H9 (cell line): ENCODE results near the gene GRAMD1B. TPM values are rescaled to one million over a fixed set of nuclear protein-coding genes. Genes with fewer than 3 reads are reported as not detected.

ENCODE experiments used
- DNase-seq: peaks from one replicate; pipeline ENCODE4 v3.0.0-alpha.2; 2017
- H2AFZ ChIP-seq: one replicate; pipeline ENCODE4 v1.6.1; 2013; ENCODE audit warnings: mild to moderate bottlenecking, low read length, control low read depth, moderate library complexity
- H2AK5ac ChIP-seq: 2 replicates; pipeline ENCODE4 v1.6.1; 2013; ENCODE audit warnings: low read length, control low read depth, mixed read lengths; ENCODE audit not compliant: insufficient read length
- H2BK120ac ChIP-seq: one replicate; pipeline ENCODE4 v1.6.1; 2013; ENCODE audit warnings: low read depth, mild to moderate bottlenecking, low read length, control low read depth, inconsistent platforms; ENCODE audit not compliant: poor library complexity, severe bottlenecking
- H2BK12ac ChIP-seq: 2 replicates; pipeline ENCODE4 v1.6.1; 2013; ENCODE audit warnings: low read length, control low read depth, mixed read lengths, low read depth; ENCODE audit not compliant: insufficient read length
- H2BK15ac ChIP-seq: 2 replicates; pipeline ENCODE4 v1.6.1; 2013; ENCODE audit warnings: low read depth, low read length, control low read depth
- H2BK20ac ChIP-seq: one replicate; pipeline ENCODE4 v1.6.1; 2013; ENCODE audit warnings: low read depth, mild to moderate bottlenecking, low read length, control low read depth, inconsistent platforms; ENCODE audit not compliant: poor library complexity, severe bottlenecking
- H2BK5ac ChIP-seq: 2 replicates; pipeline ENCODE4 v1.6.1; 2013; ENCODE audit warnings: low read length, control low read depth, mixed read lengths; ENCODE audit not compliant: insufficient read length
- H3K14ac ChIP-seq: 2 replicates; pipeline ENCODE4 v1.6.1; 2013; ENCODE audit warnings: low read length, control low read depth; ENCODE audit not compliant: insufficient read depth
- H3K18ac ChIP-seq: 2 replicates; pipeline ENCODE4 v1.6.1; 2013; ENCODE audit warnings: low read depth, mild to moderate bottlenecking, mixed read lengths, low read length, control low read depth; ENCODE audit not compliant: insufficient read length
- H3K23ac ChIP-seq: 2 replicates; pipeline ENCODE4 v1.6.1; 2013; ENCODE audit warnings: low read length, control low read depth, mixed read lengths, low read depth; ENCODE audit not compliant: insufficient read length
- H3K23me2 ChIP-seq: 2 replicates; pipeline ENCODE4 v1.6.1; 2013; ENCODE audit warnings: low read depth, mild to moderate bottlenecking, mixed read lengths, low read length, control low read depth; ENCODE audit not compliant: insufficient read length, poor library complexity, severe bottlenecking
- H3K27ac ChIP-seq: 2 replicates; pipeline ENCODE4 v1.5.1; 2013; ENCODE audit warnings: low read length, control low read depth, mixed read lengths, low read depth; ENCODE audit not compliant: insufficient read length
- H3K27me3 ChIP-seq: 2 replicates; pipeline ENCODE4 v1.6.1; 2013; ENCODE audit warnings: low read length, control low read depth, inconsistent platforms; ENCODE audit not compliant: insufficient read depth
- H3K4ac ChIP-seq: 2 replicates; pipeline ENCODE4 v1.6.1; 2013; ENCODE audit warnings: low read depth, mild to moderate bottlenecking, control low read depth, inconsistent platforms, low read length, moderate library complexity
- H3K4me1 ChIP-seq: 2 replicates; pipeline ENCODE4 v1.6.1; 2013; ENCODE audit warnings: low read length, control low read depth, inconsistent platforms; ENCODE audit not compliant: insufficient read depth
- H3K4me2 ChIP-seq: 2 replicates; pipeline ENCODE4 v1.6.1; 2013; ENCODE audit warnings: low read length, control low read depth, mixed read lengths; ENCODE audit not compliant: insufficient read length, insufficient read depth
- H3K56ac ChIP-seq: 2 replicates; pipeline ENCODE4 v1.6.1; 2013; ENCODE audit warnings: low read depth, mild to moderate bottlenecking, mixed read lengths, low read length, control low read depth; ENCODE audit not compliant: insufficient read length
- H3K79me1 ChIP-seq: 2 replicates; pipeline ENCODE4 v1.6.1; 2013; ENCODE audit warnings: low read depth, mild to moderate bottlenecking, moderate library complexity, low read length, control low read depth, inconsistent platforms; ENCODE audit not compliant: insufficient read depth, poor library complexity, severe bottlenecking
- H3K79me2 ChIP-seq: 2 replicates; pipeline ENCODE4 v1.6.1; 2013; ENCODE audit warnings: low read length, control low read depth, inconsistent platforms; ENCODE audit not compliant: insufficient read depth
- H3K9ac ChIP-seq: 2 replicates; pipeline ENCODE4 v1.6.1; 2013; ENCODE audit warnings: low read length, control low read depth, mixed read lengths; ENCODE audit not compliant: insufficient read length; ENCODE audit errors: extremely low read depth
- H3K9me3 ChIP-seq: one replicate; pipeline ENCODE4 v1.6.1; 2013; ENCODE audit warnings: low read depth, low read length, inconsistent platforms; ENCODE audit not compliant: control insufficient read depth
- H3T11ph ChIP-seq: one replicate; pipeline ENCODE4 v1.6.1; 2013; ENCODE audit warnings: mild to moderate bottlenecking, low read length, control low read depth, inconsistent platforms
- H4K20me1 ChIP-seq: one replicate; pipeline ENCODE4 v1.6.1; 2013; ENCODE audit not compliant: control insufficient read depth, insufficient read length, insufficient read depth
- H4K5ac ChIP-seq: 2 replicates; pipeline ENCODE4 v1.6.1; 2013; ENCODE audit warnings: low read depth, mild to moderate bottlenecking, mixed read lengths, low read length, control low read depth; ENCODE audit not compliant: insufficient read length
- H4K8ac ChIP-seq: replicated peaks from 2 replicates; pipeline ENCODE4 v1.6.1; 2013; ENCODE audit warnings: low read length, control low read depth, mixed read lengths, low read depth; ENCODE audit not compliant: insufficient read length
- H4K91ac ChIP-seq: 2 replicates; pipeline ENCODE4 v1.6.1; 2013; ENCODE audit warnings: low read depth, mild to moderate bottlenecking, moderate library complexity, mixed read lengths, low read length, control low read depth; ENCODE audit not compliant: insufficient read length
- H3K27ac Mint-ChIP-seq, 3 experiments: 2 replicates in 2 of 3; 3 replicates in 1 of 3; pipeline ENCODE4 v1.8.0; 2020 to 2021; ENCODE audit warnings: mixed read lengths in 3 of 3, mild to moderate bottlenecking in 1 of 3, moderate library complexity in 1 of 3
- H3K27me3 Mint-ChIP-seq: 2 replicates; pipeline ENCODE4 v1.8.0; 2021; ENCODE audit warnings: low read depth, mild to moderate bottlenecking, moderate library complexity, mixed read lengths
- H3K36me3 Mint-ChIP-seq, 3 experiments: 2 replicates in 2 of 3; 3 replicates in 1 of 3; pipeline ENCODE4 v1.8.0; 2020 to 2021; ENCODE audit warnings: low read depth in 3 of 3, mixed read lengths in 3 of 3; ENCODE audit not compliant: insufficient read depth in 1 of 3
- H3K4me1 Mint-ChIP-seq, 2 experiments: 2 replicates each; pipeline ENCODE4 v1.8.0; 2020; ENCODE audit warnings: mixed read lengths in 2 of 2
- H3K4me3 Mint-ChIP-seq, 2 experiments: 2 replicates in 1 of 2; 3 replicates in 1 of 2; pipeline ENCODE4 v1.8.0; 2020 to 2021; ENCODE audit warnings: mild to moderate bottlenecking in 2 of 2, mixed read lengths in 2 of 2, moderate library complexity in 1 of 2
- H3K9me3 Mint-ChIP-seq, 2 experiments: 2 replicates in 1 of 2; 3 replicates in 1 of 2; pipeline ENCODE4 v1.8.0; 2020; ENCODE audit warnings: mild to moderate bottlenecking in 2 of 2, mixed read lengths in 2 of 2, moderate library complexity in 1 of 2
- WGBS: extraction: QIAGEN DNeasy Blood & Tissue Kit; methylation state at CpG from one replicate; pipeline ENCODE4 v1.1.7; 2013; ENCODE audit warnings: missing lambda C conversion rate, low lambda C conversion rate, mixed read lengths; ENCODE audit not compliant: insufficient read length; ENCODE audit errors: extremely low coverage; 5-methylcytosine and 5-hydroxymethylcytosine counted together
- total RNA-seq: library from RNA; stranded (reverse); gene quantifications from 2 replicates; pipeline ENCODE4 v1.2.1, GENCODE V29; 2021
- TF ChIP-seq, protein P1 (sequence below): fragments of 200-600 bp; sonication (generic); conservative IDR thresholded peaks from 3 replicates; pipeline ENCODE4 v1.8.0; 2021; ENCODE audit warnings: antibody characterized with exemption, mild to moderate bottlenecking

GRAMD1B gene
- total RNA-seq, 1 experiment from 2014 or later = 25.9 TPM

DNA sequence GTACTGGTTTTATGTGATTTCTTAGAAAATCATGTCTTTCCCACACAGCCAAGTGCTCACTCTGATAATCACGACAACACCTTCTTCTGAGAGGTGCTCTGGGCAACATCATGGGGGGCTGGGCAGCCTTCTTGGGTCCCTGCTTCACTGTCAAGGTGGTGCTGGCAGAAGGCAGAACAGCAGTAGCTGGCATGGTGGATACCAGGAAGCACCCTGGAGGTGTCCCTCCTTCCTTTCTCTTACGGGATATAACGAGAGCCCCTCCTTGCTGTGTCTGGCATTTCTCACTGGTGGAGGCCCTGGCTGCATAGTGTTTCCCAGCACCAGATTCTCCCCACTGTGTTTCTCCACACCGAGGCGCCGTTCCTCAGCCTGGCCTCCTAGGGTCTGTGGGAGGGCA lies 163.5 kb downstream of the GRAMD1B start:
- Mint-ChIP-seq H3K9me3 (no peaks in the 10 kb centered on the region), H3K36me3 (peaks cover 3 to 21% (median 19%) of the 10 kb centered on the region in 3 experiments; a peak in 6 of 7 replicates), H3K4me3 (no peak overlapping the region), H3K4me1 (peaks cover 9 to 10% of the 10 kb centered on the region in 2 experiments), H3K27me3 (no peaks in the 10 kb centered on the region), H3K27ac (no peak overlapping the region)
- no CpG with 5 or more reads among the region's 6 CpGs for WGBS
- no peak for DNase-seq
- H3K4me1 ChIP-seq = no peaks in the 10 kb centered on the region
- H3K56ac ChIP-seq = no peak overlapping the region
- H2BK15ac ChIP-seq = no peak overlapping the region
- H2BK20ac ChIP-seq = no peak overlapping the region
- H3K18ac ChIP-seq = no peak overlapping the region
- no peak overlapping the region for H3K9ac ChIP-seq
- no peak overlapping the region for H3T11ph ChIP-seq
- H3K23me2 ChIP-seq = no peaks in the 10 kb centered on the region
- no peak overlapping the region for H3K23ac ChIP-seq
- no peak overlapping the region for H2BK5ac ChIP-seq
- TF ChIP-seq, protein P1, sequence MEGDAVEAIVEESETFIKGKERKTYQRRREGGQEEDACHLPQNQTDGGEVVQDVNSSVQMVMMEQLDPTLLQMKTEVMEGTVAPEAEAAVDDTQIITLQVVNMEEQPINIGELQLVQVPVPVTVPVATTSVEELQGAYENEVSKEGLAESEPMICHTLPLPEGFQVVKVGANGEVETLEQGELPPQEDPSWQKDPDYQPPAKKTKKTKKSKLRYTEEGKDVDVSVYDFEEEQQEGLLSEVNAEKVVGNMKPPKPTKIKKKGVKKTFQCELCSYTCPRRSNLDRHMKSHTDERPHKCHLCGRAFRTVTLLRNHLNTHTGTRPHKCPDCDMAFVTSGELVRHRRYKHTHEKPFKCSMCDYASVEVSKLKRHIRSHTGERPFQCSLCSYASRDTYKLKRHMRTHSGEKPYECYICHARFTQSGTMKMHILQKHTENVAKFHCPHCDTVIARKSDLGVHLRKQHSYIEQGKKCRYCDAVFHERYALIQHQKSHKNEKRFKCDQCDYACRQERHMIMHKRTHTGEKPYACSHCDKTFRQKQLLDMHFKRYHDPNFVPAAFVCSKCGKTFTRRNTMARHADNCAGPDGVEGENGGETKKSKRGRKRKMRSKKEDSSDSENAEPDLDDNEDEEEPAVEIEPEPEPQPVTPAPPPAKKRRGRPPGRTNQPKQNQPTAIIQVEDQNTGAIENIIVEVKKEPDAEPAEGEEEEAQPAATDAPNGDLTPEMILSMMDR = no peak
- H4K5ac ChIP-seq = no peak overlapping the region
- no peak overlapping the region for H3K4ac ChIP-seq
- H3K27ac ChIP-seq = no peak overlapping the region
- no peak overlapping the region for H4K91ac ChIP-seq
- H2AFZ ChIP-seq = no peak overlapping the region
- no peak overlapping the region for H4K8ac ChIP-seq
- H3K14ac ChIP-seq = no peak overlapping the region
- H3K79me2 ChIP-seq = no peaks in the 10 kb centered on the region
- H3K9me3 ChIP-seq = no peaks in the 10 kb centered on the region
- H3K4me2 ChIP-seq = no peak overlapping the region
- H2BK12ac ChIP-seq = no peak overlapping the region
- H3K79me1 ChIP-seq = no peaks in the 10 kb centered on the region
- no peaks in the 10 kb centered on the region for H3K27me3 ChIP-seq
- no peak overlapping the region for H2BK120ac ChIP-seq
- peaks cover 2% of the 10 kb centered on the region for H4K20me1 ChIP-seq
- H2AK5ac ChIP-seq = no peak overlapping the region
